Ecto neural progenitor cell (in vitro differentiated cells): Measurements from ENCODE around the gene NAE1.
"Not testable (repeated sequence)": the region's sequence is repeated elsewhere in the genome, so short reads cannot be mapped to it uniquely, and the experiment has no call there.

Experiments used
- DNase-seq: peaks from one replicate; pipeline ENCODE4 v3.0.0-alpha.2; 2018; ENCODE audit warnings: low spot score

NAE1 gene

DNA sequence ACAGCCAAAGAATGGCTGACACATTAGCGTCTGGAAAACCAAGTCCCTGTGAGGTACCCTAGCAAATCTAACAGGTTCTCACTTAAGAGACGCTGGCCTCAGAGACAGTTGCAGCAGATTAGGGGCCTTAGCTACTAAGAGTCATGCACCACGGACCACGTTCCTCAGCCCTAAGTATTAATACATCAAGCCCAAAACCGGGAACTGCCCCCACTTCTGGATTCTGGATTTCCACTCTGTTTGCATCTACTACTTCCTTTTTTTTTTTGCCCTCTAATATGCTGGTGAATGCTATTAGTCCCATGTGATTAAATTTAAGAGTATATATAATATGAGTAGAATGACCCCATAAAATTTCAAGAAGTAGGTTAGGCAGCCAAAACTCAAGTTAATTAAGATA, 28.6 kb downstream of the NAE1 start:
- DNase-seq = no peak

GRCh38 chr16:66801320-66802105, 29.3 kb downstream of the NAE1 start, which contains the start of gene TERB1:
TERB1 (minus strand) TSS chr16:66801584; CDS start chr16:66796798, 4,786 bp downstream.
- DNase-seq = no peak

GRCh38 chr16:66800856-66801255, 29.9 kb downstream of the NAE1 start:
- no peak for DNase-seq

DNA sequence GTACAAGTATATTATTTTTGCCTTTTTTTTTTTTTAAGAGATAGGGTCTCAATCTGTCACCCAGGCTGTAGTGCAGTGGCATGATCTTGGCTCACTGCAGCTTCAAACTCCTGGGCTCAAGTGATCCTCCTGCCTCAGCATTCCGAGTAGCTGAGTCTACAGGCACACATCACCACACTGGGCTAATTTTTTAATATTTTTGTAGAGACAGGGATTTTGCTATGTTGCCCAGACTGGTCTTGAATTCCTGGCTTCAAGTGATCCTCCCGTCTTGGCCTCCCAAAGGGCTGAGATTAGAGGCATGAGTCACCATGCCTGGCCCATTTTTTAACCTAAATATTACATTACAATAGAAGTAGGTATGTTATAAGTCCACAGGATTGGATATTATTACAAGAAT, 32.6 kb downstream of the NAE1 start:
- no peak for DNase-seq

DNA sequence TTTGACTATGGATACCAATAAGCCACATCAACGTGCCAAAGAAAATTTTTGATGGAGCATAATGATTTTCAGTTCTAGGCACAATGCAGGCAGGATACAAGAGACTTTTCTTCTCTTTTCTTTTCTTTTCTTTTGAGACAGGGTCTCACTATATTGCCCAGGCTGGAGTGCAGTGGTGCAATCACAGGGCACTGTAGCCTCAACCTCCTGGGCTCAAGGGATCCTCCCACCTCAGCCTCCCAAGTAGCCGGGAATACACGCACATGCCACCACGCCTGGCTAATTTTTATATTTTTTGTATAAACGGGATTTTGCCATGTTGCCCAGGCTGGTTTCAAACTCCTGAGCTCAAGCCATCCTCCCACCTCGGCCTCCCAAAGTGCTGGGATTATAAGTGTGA, 36.8 kb downstream of the NAE1 start:
- DNase-seq = not testable (repeated sequence)

GRCh38 chr16:66790130-66790733, 40.5 kb downstream of the NAE1 start:
- no peak for DNase-seq

GRCh38 chr16:66787427-66787826, 43.3 kb downstream of the NAE1 start:
- DNase-seq = no peak

- DNase-seq = no peak
Measured at GRCh38 chr16:66786551-66786950, 44.2 kb downstream of the NAE1 start.

- no peak for DNase-seq
Measured at GRCh38 chr16:66776457-66776856, 54.3 kb downstream of the NAE1 start.

GRCh38 chr16:66774981-66775380, 55.8 kb downstream of the NAE1 start:
- no peak for DNase-seq

- DNase-seq = no peak
Measured at GRCh38 chr16:66758086-66758485, 72.7 kb downstream of the NAE1 start.

GRCh38 chr16:66754819-66755218, 76.0 kb downstream of the NAE1 start:
- DNase-seq = no peak

DNA sequence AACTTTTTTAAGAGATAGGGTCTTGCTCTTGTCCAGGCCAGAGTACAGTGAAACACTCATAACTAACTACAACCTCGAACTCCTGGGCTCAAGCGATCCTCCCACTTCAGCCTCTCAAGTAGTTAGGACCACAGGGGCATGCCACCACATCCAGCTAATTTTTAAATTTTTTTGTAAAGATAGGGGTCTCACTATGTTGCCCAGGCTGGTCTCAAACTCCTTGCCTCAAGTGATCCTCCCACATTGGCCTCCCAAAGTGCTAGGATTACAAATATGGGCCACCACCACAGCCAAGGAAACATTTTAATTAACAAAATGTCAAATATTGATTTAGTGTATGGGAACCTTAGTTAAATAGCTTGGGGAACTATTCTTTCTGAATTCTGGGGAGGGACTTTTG, 76.6 kb downstream of the NAE1 start:
- no peak for DNase-seq

- no peak for DNase-seq
Measured at GRCh38 chr16:66752958-66753357, 77.8 kb downstream of the NAE1 start.
